Measurements from ENCODE around the gene GAA. TPM values are rescaled to one million over a fixed set of nuclear protein-coding genes. Genes with fewer than 3 reads are reported as not detected.

The GAA gene
- total RNA-seq, 5 donors from 2014 or later (not counting 1 experiment from before 2014, with no cell fraction given): 32.0 to 47.2 (median 42.1) TPM

DNA sequence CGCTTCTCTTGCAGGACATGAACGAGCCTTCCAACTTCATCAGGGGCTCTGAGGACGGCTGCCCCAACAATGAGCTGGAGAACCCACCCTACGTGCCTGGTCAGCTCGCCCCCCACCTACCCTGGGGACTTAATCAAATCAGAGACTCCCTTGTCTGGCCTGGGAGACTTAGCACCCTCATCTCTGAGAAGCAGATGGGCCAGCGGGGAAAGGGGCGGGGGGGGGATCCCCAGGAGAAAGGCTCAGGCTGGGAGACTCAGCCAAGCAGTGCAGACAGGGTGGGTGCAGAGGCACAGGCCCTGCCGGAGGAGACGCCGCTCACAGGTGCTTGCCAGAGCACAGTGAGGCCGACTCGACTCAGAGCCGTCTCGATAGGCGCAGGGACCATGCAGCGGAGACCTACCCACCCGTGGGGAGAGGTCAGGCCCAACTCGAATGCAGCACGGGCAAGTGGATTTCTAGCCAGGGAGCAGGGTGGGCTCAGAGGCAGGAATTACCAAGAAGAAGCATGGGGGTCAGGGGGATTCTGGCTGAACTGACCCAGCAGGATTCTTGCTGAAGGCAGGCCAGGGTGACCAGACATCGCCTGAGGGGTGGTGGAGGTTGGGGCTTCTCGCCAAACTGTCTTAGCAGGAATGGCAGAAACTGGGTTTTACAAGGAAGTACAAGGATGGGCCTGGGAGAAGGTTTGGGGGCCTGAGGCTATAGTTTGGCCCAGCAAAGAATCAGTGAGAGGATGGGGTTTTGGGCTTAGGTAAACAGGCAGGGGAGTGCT, 9.7 kb downstream of the GAA start:
- Mint-ChIP-seq H3K9me3 (peaks cover 0 to 7% (median 0%) of the 10 kb centered on the region in 3 donors), H3K27me3 (no peaks in the 10 kb centered on the region), H3K4me3 (no peak overlapping the region), H3K27ac (no peak overlapping the region), H3K4me1 (no peaks in the 10 kb centered on the region), H3K36me3 (peaks cover under 1% of the 10 kb centered on the region)
- ATAC-seq (replicated peaks in 1 of 4): no peak
- Histone ChIP-seq H3K4me1 (ENCODE audit: control insufficient read depth in 1 of 2, extremely low read depth in 1 of 2, insufficient read depth in 2 of 2, low read length in 2 of 2) (no peaks in the 10 kb centered on the region), H3K27ac (ENCODE audit: low read length) (no peak overlapping the region), H3K36me3 (ENCODE audit: control insufficient read depth in 2 of 2, extremely low read depth in 1 of 2, insufficient read depth in 1 of 2, low read length in 1 of 2) (peaks cover 0 to 6% of the 10 kb centered on the region in 2 donors), H3K27me3 (replicated peaks in 1 of 2; ENCODE audit: control insufficient read depth in 2 of 2, extremely low read depth in 1 of 2, insufficient read depth in 2 of 2, low read length in 1 of 2) (no peaks in the 10 kb centered on the region), H3K9me3 (no peaks in the 10 kb centered on the region), H3K4me3 (ENCODE audit: control insufficient read depth in 1 of 2, extremely low read depth in 1 of 2, low read length in 1 of 2) (no peak overlapping the region)
- POLR2A ChIA-PET: no interaction called here
- DNase-seq: no peak
- CTCF ChIA-PET: no interaction called here
- 95% methylated on average over 16 of the region's 21 CpGs for WGBS (ENCODE audit: insufficient coverage)

DNA sequence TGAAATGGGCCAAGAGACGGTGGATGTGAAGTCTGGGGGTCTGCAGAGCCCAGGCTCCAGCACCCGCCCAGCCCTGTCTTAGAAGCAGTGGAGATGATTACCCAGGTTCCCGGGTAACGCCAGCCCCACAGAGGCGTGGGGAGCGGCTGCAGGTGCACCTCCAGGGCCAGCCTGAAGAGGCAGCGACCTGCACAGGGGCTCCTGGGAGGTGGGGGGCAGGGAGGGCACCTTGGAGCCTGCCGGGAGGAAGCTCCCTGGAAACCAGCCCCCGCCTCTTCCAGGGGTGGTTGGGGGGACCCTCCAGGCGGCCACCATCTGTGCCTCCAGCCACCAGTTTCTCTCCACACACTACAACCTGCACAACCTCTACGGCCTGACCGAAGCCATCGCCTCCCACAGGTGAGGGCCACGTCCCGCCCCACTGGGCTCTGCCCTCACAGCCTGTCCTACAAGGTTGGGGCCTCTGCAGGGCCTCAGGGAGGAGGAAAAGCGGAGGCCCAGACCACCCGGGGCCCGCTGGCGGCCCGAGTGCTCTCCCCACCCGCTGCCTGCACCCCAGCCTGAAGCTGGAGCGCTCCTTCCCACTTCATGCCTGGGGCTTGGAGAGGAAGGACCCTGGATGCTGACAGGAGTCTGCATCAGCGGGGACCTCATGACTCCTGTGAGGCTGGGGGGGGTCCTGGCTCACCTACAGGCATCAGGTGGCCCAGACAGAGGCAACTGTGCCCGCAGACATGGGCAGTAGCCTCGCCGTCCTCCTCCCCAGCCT, 10.5 kb downstream of the GAA start:
- Mint-ChIP-seq H3K9me3 (peaks cover 0 to 7% (median 0%) of the 10 kb centered on the region in 3 donors), H3K27me3 (no peaks in the 10 kb centered on the region), H3K4me1 (no peaks in the 10 kb centered on the region), H3K27ac (no peak overlapping the region), H3K4me3 (no peak overlapping the region), H3K36me3 (no peaks in the 10 kb centered on the region)
- WGBS (ENCODE audit: insufficient coverage): 81% methylated on average over 21 of the region's 26 CpGs
- H3K27ac ChIP-seq (ENCODE audit: low read length): no peak overlapping the region
- CTCF ChIA-PET: no interaction called here
- H3K27me3 ChIP-seq (replicated peaks in 1 of 2; ENCODE audit: control insufficient read depth in 2 of 2, extremely low read depth in 1 of 2, insufficient read depth in 2 of 2, low read length in 1 of 2): no peaks in the 10 kb centered on the region
- H3K4me3 ChIP-seq (ENCODE audit: control insufficient read depth in 1 of 2, extremely low read depth in 1 of 2, low read length in 1 of 2): no peak overlapping the region
- POLR2A ChIA-PET: no interaction called here
- ATAC-seq (replicated peaks in 1 of 4) (no peak), DNase-seq (no peak)
- no peaks in the 10 kb centered on the region for H3K9me3 ChIP-seq
- H3K36me3 ChIP-seq (ENCODE audit: control insufficient read depth in 2 of 2, extremely low read depth in 1 of 2, insufficient read depth in 1 of 2, low read length in 1 of 2): peaks cover 0 to 6% of the 10 kb centered on the region in 2 donors
- H3K4me1 ChIP-seq (ENCODE audit: control insufficient read depth in 1 of 2, extremely low read depth in 1 of 2, insufficient read depth in 2 of 2, low read length in 2 of 2): no peaks in the 10 kb centered on the region

DNA sequence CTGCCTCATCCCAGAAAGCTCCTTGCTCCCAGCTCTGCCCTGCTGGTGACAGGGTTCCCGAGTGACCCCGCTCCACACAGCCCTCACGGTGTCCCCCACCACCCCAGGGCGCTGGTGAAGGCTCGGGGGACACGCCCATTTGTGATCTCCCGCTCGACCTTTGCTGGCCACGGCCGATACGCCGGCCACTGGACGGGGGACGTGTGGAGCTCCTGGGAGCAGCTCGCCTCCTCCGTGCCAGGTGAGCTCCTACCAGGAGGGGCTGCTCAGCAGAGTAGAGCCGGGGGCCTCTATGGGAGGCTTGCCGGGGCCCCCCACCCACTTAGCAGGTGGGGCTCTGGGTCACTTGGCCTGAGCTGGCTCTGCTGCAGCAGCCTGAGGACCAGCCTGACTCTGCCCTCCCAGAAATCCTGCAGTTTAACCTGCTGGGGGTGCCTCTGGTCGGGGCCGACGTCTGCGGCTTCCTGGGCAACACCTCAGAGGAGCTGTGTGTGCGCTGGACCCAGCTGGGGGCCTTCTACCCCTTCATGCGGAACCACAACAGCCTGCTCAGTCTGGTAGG, 11.2 kb downstream of the GAA start:
- H3K36me3 ChIP-seq (ENCODE audit: control insufficient read depth in 2 of 2, extremely low read depth in 1 of 2, insufficient read depth in 1 of 2, low read length in 1 of 2): peaks cover 0 to 6% of the 10 kb centered on the region in 2 donors
- no peaks in the 10 kb centered on the region for H3K9me3 ChIP-seq
- Mint-ChIP-seq H3K27me3 (no peaks in the 10 kb centered on the region), H3K4me1 (no peaks in the 10 kb centered on the region), H3K27ac (no peak overlapping the region), H3K4me3 (no peak overlapping the region), H3K9me3 (peaks cover 0 to 7% (median 0%) of the 10 kb centered on the region in 3 donors), H3K36me3 (no peaks in the 10 kb centered on the region)
- H3K27ac ChIP-seq (ENCODE audit: low read length): no peak overlapping the region
- WGBS (ENCODE audit: insufficient coverage): 91% methylated on average over 18 of the region's 24 CpGs
- H3K4me3 ChIP-seq (ENCODE audit: control insufficient read depth in 1 of 2, extremely low read depth in 1 of 2, low read length in 1 of 2): no peak overlapping the region
- ChIA-PET CTCF (no interaction called here), POLR2A (no interaction called here)
- no peaks in the 10 kb centered on the region for H3K4me1 ChIP-seq (ENCODE audit: control insufficient read depth in 1 of 2, extremely low read depth in 1 of 2, insufficient read depth in 2 of 2, low read length in 2 of 2)
- DNase-seq: no peak
- no peaks in the 10 kb centered on the region for H3K27me3 ChIP-seq (replicated peaks in 1 of 2; ENCODE audit: control insufficient read depth in 2 of 2, extremely low read depth in 1 of 2, insufficient read depth in 2 of 2, low read length in 1 of 2)
- no peak for ATAC-seq (replicated peaks in 1 of 4)

DNA sequence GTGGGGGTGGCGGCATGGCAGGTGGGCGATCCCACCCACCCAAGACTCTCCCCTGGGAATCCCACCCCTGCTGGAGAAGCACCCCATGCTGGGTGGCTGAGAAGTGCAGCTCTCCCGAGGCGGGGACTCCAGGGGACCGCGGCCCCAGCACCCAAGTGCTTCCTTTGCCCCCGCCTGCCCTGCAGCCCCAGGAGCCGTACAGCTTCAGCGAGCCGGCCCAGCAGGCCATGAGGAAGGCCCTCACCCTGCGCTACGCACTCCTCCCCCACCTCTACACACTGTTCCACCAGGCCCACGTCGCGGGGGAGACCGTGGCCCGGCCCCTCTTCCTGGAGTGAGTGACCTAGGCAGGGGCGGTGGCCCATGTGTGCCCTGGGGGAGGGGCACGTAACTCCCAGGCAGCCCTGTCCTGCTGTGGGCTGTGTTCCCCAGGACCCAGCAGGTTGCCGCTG, 11.7 kb downstream of the GAA start:
- Histone ChIP-seq H3K27me3 (replicated peaks in 1 of 2; ENCODE audit: control insufficient read depth in 2 of 2, extremely low read depth in 1 of 2, insufficient read depth in 2 of 2, low read length in 1 of 2) (no peaks in the 10 kb centered on the region), H3K4me1 (ENCODE audit: control insufficient read depth in 1 of 2, extremely low read depth in 1 of 2, insufficient read depth in 2 of 2, low read length in 2 of 2) (no peaks in the 10 kb centered on the region), H3K27ac (ENCODE audit: low read length) (no peak overlapping the region), H3K9me3 (no peaks in the 10 kb centered on the region), H3K4me3 (ENCODE audit: control insufficient read depth in 1 of 2, extremely low read depth in 1 of 2, low read length in 1 of 2) (no peak overlapping the region), H3K36me3 (ENCODE audit: control insufficient read depth in 2 of 2, extremely low read depth in 1 of 2, insufficient read depth in 1 of 2, low read length in 1 of 2) (peaks cover 0 to 6% of the 10 kb centered on the region in 2 donors)
- Mint-ChIP-seq H3K36me3 (no peaks in the 10 kb centered on the region), H3K4me3 (no peak overlapping the region), H3K9me3 (peaks cover 0 to 7% (median 0%) of the 10 kb centered on the region in 3 donors), H3K27me3 (no peaks in the 10 kb centered on the region), H3K4me1 (no peaks in the 10 kb centered on the region), H3K27ac (no peak overlapping the region)
- ATAC-seq (replicated peaks in 1 of 4) (no peak), DNase-seq (no peak)
- POLR2A ChIA-PET: no interaction called here
- CTCF ChIA-PET: no interaction called here
- WGBS (ENCODE audit: insufficient coverage): 93% methylated on average over 13 of the region's 20 CpGs

DNA sequence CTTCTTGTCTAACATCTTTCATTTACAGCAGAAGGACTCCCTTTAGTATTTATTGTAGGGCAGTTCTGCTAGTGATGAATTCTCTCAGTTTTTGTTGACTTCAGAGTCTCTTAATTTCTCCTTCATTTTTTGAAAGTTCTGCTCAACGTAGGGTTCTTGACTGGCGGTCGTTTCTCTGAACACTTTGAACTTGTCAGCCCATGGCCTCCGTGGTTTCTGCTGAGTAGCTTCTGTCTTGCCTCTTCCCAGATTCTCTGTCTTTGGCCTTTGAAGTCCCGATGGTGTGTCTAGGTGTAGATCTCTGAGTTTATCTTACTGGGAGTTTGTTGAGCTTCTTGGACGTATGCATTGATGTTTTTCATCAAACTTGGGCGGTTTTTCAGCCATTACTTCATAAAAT, 13.4 kb downstream of the GAA start:
- H3K27ac Mint-ChIP-seq: no peak overlapping the region
- no peaks in the 10 kb centered on the region for H3K27me3 ChIP-seq (replicated peaks in 1 of 2; ENCODE audit: control insufficient read depth in 2 of 2, extremely low read depth in 1 of 2, insufficient read depth in 2 of 2, low read length in 1 of 2)
- no peak for ATAC-seq (replicated peaks in 1 of 4)
- H3K9me3 ChIP-seq: no peaks in the 10 kb centered on the region
- H3K4me3 Mint-ChIP-seq: no peak overlapping the region
- no peaks in the 10 kb centered on the region for H3K4me1 ChIP-seq (ENCODE audit: control insufficient read depth in 1 of 2, extremely low read depth in 1 of 2, insufficient read depth in 2 of 2, low read length in 2 of 2)
- no peak overlapping the region for H3K4me3 ChIP-seq (ENCODE audit: control insufficient read depth in 1 of 2, extremely low read depth in 1 of 2, low read length in 1 of 2)
- WGBS (ENCODE audit: insufficient coverage): no CpG with 5 or more reads among the region's 7 CpGs
- H3K4me1 Mint-ChIP-seq: no peaks in the 10 kb centered on the region
- peaks cover 0 to 8% of the 10 kb centered on the region in 2 donors for H3K36me3 ChIP-seq (ENCODE audit: control insufficient read depth in 2 of 2, extremely low read depth in 1 of 2, insufficient read depth in 1 of 2, low read length in 1 of 2)
- no peaks in the 10 kb centered on the region for H3K27me3 Mint-ChIP-seq
- ChIA-PET POLR2A (no interaction called here), CTCF (no interaction called here)
- H3K9me3 Mint-ChIP-seq: peaks cover 0 to 7% (median 0%) of the 10 kb centered on the region in 3 donors
- H3K27ac ChIP-seq (ENCODE audit: low read length): no peak overlapping the region
- no peaks in the 10 kb centered on the region for H3K36me3 Mint-ChIP-seq
- DNase-seq: no peak

DNA sequence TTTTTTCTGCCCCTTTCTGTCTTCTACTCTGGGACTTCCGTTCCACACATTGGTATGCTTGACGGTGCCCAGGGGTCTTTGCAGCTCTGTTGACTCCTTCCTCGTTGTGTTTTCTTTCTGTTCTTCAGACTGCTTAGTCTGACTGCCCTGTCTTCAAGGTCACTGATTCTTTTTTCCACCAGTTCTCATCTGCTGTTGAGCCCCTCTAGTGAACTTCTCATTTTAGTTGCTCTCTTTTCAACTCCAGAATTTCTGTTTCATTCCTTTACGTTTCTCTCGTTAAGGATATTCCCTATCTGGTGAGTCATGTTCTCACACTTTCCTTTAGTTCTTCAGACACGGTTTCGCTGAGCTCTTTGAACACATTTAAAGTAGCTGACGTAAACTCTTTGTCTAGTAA, 13.8 kb downstream of the GAA start:
- Histone ChIP-seq H3K27me3 (replicated peaks in 1 of 2; ENCODE audit: control insufficient read depth in 2 of 2, extremely low read depth in 1 of 2, insufficient read depth in 2 of 2, low read length in 1 of 2) (no peaks in the 10 kb centered on the region), H3K27ac (ENCODE audit: low read length) (no peak overlapping the region), H3K9me3 (no peaks in the 10 kb centered on the region), H3K4me3 (ENCODE audit: control insufficient read depth in 1 of 2, extremely low read depth in 1 of 2, low read length in 1 of 2) (no peak overlapping the region), H3K36me3 (ENCODE audit: control insufficient read depth in 2 of 2, extremely low read depth in 1 of 2, insufficient read depth in 1 of 2, low read length in 1 of 2) (peaks cover 0 to 8% of the 10 kb centered on the region in 2 donors), H3K4me1 (ENCODE audit: control insufficient read depth in 1 of 2, extremely low read depth in 1 of 2, insufficient read depth in 2 of 2, low read length in 2 of 2) (no peaks in the 10 kb centered on the region)
- no peaks in the 10 kb centered on the region for H3K36me3 Mint-ChIP-seq
- no peaks in the 10 kb centered on the region for H3K27me3 Mint-ChIP-seq
- ChIA-PET CTCF (no interaction called here), POLR2A (interaction anchor here (0.5 to 0.6 kb wide), 2 partner anchors 71 to 1508 kb away, joined by 3 to 4 read pairs; no protein-coding TSS in a partner anchor)
- peaks cover 0 to 7% (median 0%) of the 10 kb centered on the region in 3 donors for H3K9me3 Mint-ChIP-seq
- WGBS (ENCODE audit: insufficient coverage): 73% methylated on average over 8 of the region's 8 CpGs
- no peak for ATAC-seq (replicated peaks in 1 of 4)
- H3K4me1 Mint-ChIP-seq: no peaks in the 10 kb centered on the region
- H3K4me3 Mint-ChIP-seq: no peak overlapping the region
- DNase-seq: no peak
- H3K27ac Mint-ChIP-seq: no peak overlapping the region
